ENCODE data around the gene TPX2. TPM values are rescaled to one million over a fixed set of nuclear protein-coding genes. Genes with fewer than 3 reads are reported as not detected.

Gene TPX2
- total RNA-seq, 4 donors from 2014 or later, result 0.39 to 2.0 (median 0.82) TPM

DNA sequence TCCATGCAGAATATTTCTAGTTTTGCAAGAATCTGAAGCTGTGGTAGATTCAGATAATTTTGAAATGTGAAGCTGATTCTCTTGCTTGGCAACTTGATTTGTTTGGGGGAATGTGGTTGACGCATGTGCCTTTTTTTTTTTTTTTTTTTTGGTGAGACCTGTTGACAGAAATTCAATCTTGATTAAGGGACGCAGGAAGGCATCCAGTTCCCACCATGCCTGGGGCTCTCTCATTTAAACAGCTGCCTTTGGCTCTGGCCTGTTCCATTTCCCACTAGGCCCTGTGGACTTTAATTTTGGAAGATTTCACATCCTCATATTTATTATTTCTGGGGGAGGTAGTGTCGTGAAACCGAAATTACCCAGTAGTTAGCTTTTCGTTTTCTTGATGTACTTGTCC is 8.6 kb downstream of the TPX2 start:
- H3K27ac ChIP-seq, result no peak overlapping the region
- H3K27me3 ChIP-seq, result no peaks in the 10 kb centered on the region
- no peaks in the 10 kb centered on the region for H3K36me3 ChIP-seq
- intact Hi-C loops (cut with DNase I), result loop anchor here (10.0 kb wide), 1 partner anchor 87 kb away; no protein-coding TSS in a partner anchor
- WGBS, 2 donors, result 68 to 73% methylated on average over 5 of the region's 5 CpGs
- H3K9me3 ChIP-seq, result no peaks in the 10 kb centered on the region
- no peak for TF ChIP-seq POLR2A (IDR thresholded peaks at IDR 0.05)
- TF ChIP-seq, protein P1, sequence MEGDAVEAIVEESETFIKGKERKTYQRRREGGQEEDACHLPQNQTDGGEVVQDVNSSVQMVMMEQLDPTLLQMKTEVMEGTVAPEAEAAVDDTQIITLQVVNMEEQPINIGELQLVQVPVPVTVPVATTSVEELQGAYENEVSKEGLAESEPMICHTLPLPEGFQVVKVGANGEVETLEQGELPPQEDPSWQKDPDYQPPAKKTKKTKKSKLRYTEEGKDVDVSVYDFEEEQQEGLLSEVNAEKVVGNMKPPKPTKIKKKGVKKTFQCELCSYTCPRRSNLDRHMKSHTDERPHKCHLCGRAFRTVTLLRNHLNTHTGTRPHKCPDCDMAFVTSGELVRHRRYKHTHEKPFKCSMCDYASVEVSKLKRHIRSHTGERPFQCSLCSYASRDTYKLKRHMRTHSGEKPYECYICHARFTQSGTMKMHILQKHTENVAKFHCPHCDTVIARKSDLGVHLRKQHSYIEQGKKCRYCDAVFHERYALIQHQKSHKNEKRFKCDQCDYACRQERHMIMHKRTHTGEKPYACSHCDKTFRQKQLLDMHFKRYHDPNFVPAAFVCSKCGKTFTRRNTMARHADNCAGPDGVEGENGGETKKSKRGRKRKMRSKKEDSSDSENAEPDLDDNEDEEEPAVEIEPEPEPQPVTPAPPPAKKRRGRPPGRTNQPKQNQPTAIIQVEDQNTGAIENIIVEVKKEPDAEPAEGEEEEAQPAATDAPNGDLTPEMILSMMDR (IDR thresholded peaks at IDR 0.05), result no peak
- DNase-seq, result no peak
- H3K4me1 ChIP-seq, result no peaks in the 10 kb centered on the region
- H3K4me3 ChIP-seq (replicated peaks in 1 of 3), result no peak overlapping the region

DNA sequence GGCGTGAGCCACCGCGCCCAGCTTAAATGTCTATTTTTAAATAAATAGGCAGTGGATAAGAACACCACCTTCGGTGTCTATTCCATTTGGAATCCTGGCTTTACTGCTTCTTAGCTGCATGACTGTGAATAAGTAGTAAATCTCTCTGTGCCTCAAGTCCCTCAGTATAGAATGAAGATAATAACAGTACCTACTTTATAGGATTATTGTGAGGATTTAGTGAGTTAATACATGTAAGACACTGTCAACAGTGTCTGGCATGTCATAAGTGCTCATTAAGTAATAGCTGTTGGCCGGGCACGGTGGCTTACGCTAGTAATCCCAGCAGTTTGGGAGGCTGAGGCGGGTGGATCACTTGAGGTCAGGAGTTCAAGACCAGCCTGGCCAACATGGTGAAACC is 10.1 kb downstream of the TPX2 start:
- H3K4me1 ChIP-seq, result no peaks in the 10 kb centered on the region
- no peaks in the 10 kb centered on the region for H3K36me3 ChIP-seq
- WGBS, 2 donors, result 95 to 99% methylated on average over 8 of the region's 8 CpGs
- no peak overlapping the region for H3K4me3 ChIP-seq (replicated peaks in 1 of 3)
- no peaks in the 10 kb centered on the region for H3K9me3 ChIP-seq
- no peak overlapping the region for H3K27ac ChIP-seq
- no peak for DNase-seq
- TF ChIP-seq POLR2A (IDR thresholded peaks at IDR 0.05), result no peak
- TF ChIP-seq, protein P1 (IDR thresholded peaks at IDR 0.05), result no peak
- intact Hi-C loops (cut with DNase I), result loop anchor here (10.0 kb wide), 1 partner anchor 86 kb away; no protein-coding TSS in a partner anchor
- no peaks in the 10 kb centered on the region for H3K27me3 ChIP-seq

DNA sequence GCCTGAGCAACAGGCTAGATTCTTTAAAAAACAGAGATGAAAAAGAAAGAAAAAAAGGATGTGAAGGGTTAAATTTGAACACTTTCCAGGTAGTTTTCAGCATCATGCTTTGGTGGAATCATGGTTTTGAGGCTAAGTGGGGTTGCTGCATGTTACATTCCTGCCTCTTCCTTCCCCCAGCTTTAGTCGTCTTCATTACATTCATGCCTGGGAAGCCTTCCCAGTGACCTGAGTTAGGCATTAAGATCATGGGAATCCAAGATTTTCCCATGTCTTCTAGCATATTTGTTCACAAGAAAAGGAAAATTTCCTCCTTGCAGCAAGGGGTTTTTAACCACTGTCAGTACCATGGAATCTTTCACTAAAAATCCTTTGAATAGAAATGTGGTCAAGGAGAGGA is 12.0 kb downstream of the TPX2 start:
- Histone ChIP-seq H3K27ac (no peak overlapping the region), H3K9me3 (no peaks in the 10 kb centered on the region), H3K4me3 (replicated peaks in 1 of 3) (no peak overlapping the region), H3K36me3 (no peaks in the 10 kb centered on the region), H3K4me1 (no peaks in the 10 kb centered on the region), H3K27me3 (no peaks in the 10 kb centered on the region)
- intact Hi-C loops (cut with DNase I), result no loop called here
- WGBS, 2 donors, result 57 to 60% methylated on average over 1 of the region's 1 CpG
- TF ChIP-seq POLR2A (IDR thresholded peaks at IDR 0.05), result no peak
- TF ChIP-seq, protein P1 (IDR thresholded peaks at IDR 0.05), result no peak
- no peak for DNase-seq

DNA sequence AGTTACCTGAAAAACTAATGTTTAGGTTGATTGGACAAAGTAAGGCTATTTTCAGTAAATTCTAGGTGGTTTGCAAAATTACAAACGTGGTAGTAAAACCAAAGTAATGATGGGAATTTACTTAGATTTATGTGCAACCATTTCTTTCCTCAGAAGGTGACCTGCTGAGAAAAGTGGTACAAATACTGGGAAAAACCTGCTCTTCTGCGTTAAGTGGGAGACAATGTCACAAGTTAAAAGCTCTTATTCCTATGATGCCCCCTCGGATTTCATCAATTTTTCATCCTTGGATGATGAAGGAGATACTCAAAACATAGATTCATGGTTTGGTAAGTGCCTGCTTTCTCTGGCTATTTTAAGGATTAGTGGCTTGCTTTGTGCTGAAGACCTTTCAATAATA is 18.2 kb downstream of the TPX2 start:
- H3K9me3 ChIP-seq, result no peaks in the 10 kb centered on the region
- H3K4me3 ChIP-seq (replicated peaks in 1 of 3), result no peak overlapping the region
- intact Hi-C loops (cut with DNase I), result no loop called here
- no peak overlapping the region for H3K27ac ChIP-seq
- WGBS, 2 donors, result 75 to 84% methylated on average over 3 of the region's 3 CpGs
- H3K36me3 ChIP-seq, result no peaks in the 10 kb centered on the region
- H3K27me3 ChIP-seq, result no peaks in the 10 kb centered on the region
- no peak for DNase-seq
- H3K4me1 ChIP-seq, result no peaks in the 10 kb centered on the region
- TF ChIP-seq POLR2A (IDR thresholded peaks at IDR 0.05), result no peak
- TF ChIP-seq, protein P1 (IDR thresholded peaks at IDR 0.05), result no peak

DNA sequence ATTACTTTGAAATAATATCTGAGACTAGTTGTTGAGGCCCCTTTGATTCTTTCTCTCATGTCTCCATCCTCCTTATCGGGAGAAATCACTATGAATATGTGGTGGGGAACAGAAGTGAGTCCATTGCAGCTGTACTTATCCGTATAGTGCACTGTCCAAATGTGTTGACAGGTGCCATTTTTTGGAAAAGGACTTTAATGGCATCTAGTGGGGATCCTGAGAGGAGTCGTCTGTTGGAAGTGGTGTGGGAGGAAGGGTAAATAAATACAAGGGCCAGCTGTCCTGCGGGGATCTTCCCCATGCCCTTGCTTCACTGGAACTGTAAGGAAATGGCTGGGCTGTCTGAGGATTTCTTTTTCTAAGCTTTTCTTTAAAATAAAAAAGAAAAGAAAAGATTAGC is 19.4 kb downstream of the TPX2 start:
- intact Hi-C loops (cut with DNase I), result no loop called here
- H3K27ac ChIP-seq, result no peak overlapping the region

More for the DNA sequence above, 19.4 kb downstream of the TPX2 start:
- H3K27me3 ChIP-seq, result no peaks in the 10 kb centered on the region
- no peak for TF ChIP-seq POLR2A (IDR thresholded peaks at IDR 0.05)
- TF ChIP-seq, protein P1 (IDR thresholded peaks at IDR 0.05), result no peak
- H3K4me1 ChIP-seq, result no peaks in the 10 kb centered on the region
- no peaks in the 10 kb centered on the region for H3K9me3 ChIP-seq
- 81 to 86% methylated on average over 4 of the region's 4 CpGs for WGBS, 2 donors
- H3K4me3 ChIP-seq (replicated peaks in 1 of 3), result no peak overlapping the region
- no peaks in the 10 kb centered on the region for H3K36me3 ChIP-seq
- no peak for DNase-seq
